GM13977 (cell line): ENCODE data around the gene HTT-AS.

Experiments
- DNase-seq: peaks from one replicate; pipeline ENCODE4 v3.0.0; 2012; ENCODE audit warnings: low spot score
- in situ Hi-C: fragments of 300-500 bp; cut with MboI; formaldehyde crosslinking; loops from one replicate; pipeline ENCODE4 v1.12.0; 2022; ENCODE audit warnings: low sequenced_read_pairs, low pct_unique_long_range_greater_than_20kb, mixed read lengths, inconsistent platforms; ENCODE audit not compliant: unreplicated experiment
- TF ChIP-seq, protein P1 (sequence below): IDR thresholded peaks from 2 replicates; pipeline ENCODE4 v1.5.1; 2012; ENCODE audit warnings: mild to moderate bottlenecking, control low read depth; ENCODE audit not compliant: insufficient read depth; ENCODE audit errors: extremely low read depth, missing control alignments

The HTT-AS gene

DNA sequence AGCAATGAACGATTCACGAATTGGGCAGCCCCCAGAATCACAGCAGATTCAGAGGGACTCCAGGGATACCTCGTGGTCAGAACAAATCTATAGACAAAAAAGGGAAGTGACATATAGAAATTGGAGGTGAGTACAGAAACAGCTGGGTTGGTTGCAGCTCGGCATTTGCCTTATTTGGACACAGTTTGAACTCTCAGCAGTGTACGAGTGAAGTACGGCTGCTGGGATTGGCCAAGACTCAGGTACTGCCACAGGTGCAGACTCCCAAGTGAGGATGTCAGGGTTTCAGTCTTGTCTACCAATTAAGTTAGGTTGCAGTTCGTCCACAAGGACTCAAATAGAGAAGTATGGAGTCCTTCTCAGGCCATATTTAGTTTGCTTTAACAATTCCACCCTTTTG is 28.2 kb downstream of the HTT-AS start:
- TF ChIP-seq, protein P1, sequence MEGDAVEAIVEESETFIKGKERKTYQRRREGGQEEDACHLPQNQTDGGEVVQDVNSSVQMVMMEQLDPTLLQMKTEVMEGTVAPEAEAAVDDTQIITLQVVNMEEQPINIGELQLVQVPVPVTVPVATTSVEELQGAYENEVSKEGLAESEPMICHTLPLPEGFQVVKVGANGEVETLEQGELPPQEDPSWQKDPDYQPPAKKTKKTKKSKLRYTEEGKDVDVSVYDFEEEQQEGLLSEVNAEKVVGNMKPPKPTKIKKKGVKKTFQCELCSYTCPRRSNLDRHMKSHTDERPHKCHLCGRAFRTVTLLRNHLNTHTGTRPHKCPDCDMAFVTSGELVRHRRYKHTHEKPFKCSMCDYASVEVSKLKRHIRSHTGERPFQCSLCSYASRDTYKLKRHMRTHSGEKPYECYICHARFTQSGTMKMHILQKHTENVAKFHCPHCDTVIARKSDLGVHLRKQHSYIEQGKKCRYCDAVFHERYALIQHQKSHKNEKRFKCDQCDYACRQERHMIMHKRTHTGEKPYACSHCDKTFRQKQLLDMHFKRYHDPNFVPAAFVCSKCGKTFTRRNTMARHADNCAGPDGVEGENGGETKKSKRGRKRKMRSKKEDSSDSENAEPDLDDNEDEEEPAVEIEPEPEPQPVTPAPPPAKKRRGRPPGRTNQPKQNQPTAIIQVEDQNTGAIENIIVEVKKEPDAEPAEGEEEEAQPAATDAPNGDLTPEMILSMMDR: no peak
- in situ Hi-C loops: no loop called here
- DNase-seq: no peak

GRCh38 chr4:3044870-3045819 is 29.2 kb downstream of the HTT-AS start:
- in situ Hi-C loops: no loop called here
- DNase-seq: no peak
- TF ChIP-seq, protein P1: no peak

DNA sequence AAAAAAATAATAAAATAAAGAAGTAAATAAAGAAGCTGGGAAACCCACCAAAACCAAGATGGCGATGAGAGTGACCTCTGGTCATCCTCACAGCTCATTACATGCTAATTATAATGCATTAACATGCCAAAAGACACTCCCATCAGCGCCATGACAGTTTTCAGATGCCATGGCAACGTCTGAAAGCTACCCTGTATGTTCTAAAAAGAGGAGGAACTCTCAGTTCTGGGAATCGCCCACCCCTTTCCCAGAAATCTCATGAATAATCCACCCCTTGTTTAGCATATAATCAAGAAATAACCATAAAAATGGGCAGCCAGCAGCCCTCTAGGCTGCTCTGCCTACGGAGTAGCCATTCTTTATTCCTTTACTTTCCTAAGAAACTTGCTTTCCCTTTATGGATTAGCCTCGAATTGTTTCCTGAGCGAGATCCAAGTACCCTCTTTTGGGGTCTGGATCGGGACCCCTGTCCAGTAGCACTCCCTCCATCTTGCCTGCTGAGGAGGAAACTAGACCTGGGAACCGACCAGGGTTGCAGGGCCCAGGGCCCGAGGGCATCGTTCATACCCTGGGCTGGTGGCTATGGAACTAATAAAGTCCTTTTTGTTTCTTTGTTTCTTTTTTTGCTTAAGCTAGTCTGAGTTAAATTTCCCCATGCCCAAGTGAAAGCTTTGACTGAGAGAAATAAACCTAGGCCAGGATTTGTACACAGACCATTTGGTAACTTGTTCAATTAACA is 30.9 kb downstream of the HTT-AS start:
- in situ Hi-C loops: no loop called here
- TF ChIP-seq, protein P1: no peak
- no peak for DNase-seq

DNA sequence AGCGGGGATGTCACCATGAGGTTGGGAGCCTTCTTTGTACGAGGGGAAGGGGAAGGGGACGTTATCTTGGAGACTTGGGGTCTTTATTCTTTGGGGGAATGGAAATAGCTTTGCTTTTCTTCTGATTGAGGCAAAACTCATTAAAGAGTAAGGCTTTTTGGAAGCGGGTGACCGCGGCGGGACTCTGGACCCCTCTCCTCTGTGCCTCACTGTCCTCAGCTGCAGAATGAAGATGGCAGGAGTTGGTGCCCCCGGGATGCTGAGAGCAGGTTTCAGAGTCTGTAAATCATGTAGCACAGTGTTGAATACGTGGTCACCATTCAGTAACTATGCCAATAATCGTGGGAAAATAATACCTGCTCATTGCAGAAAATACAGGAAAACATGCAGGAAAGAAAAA is 32.1 kb downstream of the HTT-AS start:
- TF ChIP-seq, protein P1: no peak
- in situ Hi-C loops: no loop called here
- no peak for DNase-seq

- DNase-seq: no peak
- in situ Hi-C loops: no loop called here
- TF ChIP-seq, protein P1: no peak
Observed at GRCh38 chr4:3041192-3042142, 32.9 kb downstream of the HTT-AS start.
